ENCODE data around the gene VCL.

Gene VCL

DNA sequence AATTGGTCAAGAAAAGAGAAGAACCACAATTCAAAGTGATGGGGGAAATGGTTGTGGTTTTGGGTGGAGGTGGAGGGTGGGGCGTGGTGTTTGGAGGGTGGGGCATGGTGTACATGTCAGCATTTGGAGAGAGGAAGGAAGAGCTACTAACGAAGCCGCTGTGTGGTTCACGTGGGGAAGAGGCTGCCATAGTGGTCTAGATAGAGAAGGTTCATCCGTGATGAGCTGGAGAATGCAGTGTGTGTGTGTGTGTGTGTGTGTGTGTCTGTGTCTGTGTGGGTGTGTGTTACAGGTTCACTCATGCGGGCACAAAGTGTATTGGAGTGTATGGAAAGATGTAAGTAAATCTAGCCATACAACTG is 6.1 kb upstream of the VCL start:
- TF ChIP-seq, protein P1, sequence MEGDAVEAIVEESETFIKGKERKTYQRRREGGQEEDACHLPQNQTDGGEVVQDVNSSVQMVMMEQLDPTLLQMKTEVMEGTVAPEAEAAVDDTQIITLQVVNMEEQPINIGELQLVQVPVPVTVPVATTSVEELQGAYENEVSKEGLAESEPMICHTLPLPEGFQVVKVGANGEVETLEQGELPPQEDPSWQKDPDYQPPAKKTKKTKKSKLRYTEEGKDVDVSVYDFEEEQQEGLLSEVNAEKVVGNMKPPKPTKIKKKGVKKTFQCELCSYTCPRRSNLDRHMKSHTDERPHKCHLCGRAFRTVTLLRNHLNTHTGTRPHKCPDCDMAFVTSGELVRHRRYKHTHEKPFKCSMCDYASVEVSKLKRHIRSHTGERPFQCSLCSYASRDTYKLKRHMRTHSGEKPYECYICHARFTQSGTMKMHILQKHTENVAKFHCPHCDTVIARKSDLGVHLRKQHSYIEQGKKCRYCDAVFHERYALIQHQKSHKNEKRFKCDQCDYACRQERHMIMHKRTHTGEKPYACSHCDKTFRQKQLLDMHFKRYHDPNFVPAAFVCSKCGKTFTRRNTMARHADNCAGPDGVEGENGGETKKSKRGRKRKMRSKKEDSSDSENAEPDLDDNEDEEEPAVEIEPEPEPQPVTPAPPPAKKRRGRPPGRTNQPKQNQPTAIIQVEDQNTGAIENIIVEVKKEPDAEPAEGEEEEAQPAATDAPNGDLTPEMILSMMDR (IDR thresholded peaks at IDR 0.05; ENCODE audit: low read depth, low read length): no peak
- H3K36me3 ChIP-seq: no peaks in the 10 kb centered on the region
- H3K4me3 ChIP-seq (ENCODE audit: low read depth, low read length): no peak overlapping the region
- H3K9me3 ChIP-seq: no peaks in the 10 kb centered on the region
- DNase-seq: no peak
- H3K4me1 ChIP-seq: no peaks in the 10 kb centered on the region
- no peaks in the 10 kb centered on the region for H3K27me3 ChIP-seq

DNA sequence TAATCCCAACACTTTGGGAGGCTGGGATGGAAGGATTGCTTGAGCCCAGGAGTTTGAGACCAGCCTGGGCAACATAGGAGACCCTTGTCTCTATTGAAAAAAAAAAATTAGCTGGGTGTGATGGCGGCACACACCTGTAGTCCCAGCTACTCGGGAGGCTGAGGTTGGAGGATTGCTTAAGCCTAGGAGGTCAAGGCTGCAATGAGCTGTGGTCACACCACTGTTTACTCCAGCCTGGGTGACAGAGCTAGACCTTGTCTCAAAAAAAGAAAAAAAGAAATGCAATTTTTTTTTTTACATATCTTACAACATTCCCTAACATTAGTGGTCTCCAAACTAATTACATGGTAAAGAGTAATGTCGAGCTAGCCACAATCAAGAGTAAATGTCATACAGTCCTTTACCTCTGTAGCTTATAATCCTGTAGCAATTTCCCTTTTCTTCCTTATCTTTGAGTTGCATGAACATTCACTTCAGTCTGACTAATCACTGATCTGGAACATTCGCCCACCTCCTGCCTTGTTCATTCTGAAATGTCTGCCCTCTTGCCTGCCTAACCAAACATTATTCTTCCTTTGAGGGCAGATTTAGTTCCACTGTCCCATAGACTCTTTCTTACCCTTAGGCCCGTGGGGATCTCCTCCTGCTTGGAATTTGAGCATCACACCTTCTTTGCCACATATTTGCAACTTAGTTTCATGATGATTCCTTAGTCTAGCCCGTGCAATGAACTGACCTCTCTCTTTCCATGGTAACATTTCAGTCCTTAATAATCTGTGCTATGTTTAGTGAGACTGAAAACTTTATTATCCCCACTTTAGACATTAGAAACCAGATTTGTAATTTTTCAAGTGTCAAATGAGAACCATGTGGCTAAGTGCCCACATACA is 4.8 kb upstream of the VCL start:
- H3K27me3 ChIP-seq: no peaks in the 10 kb centered on the region
- H3K4me3 ChIP-seq (ENCODE audit: low read depth, low read length): no peak overlapping the region
- TF ChIP-seq, protein P1 (IDR thresholded peaks at IDR 0.05; ENCODE audit: low read depth, low read length): no peak
- H3K9me3 ChIP-seq: no peaks in the 10 kb centered on the region
- H3K36me3 ChIP-seq: no peaks in the 10 kb centered on the region
- DNase-seq: no peak
- no peaks in the 10 kb centered on the region for H3K4me1 ChIP-seq

DNA sequence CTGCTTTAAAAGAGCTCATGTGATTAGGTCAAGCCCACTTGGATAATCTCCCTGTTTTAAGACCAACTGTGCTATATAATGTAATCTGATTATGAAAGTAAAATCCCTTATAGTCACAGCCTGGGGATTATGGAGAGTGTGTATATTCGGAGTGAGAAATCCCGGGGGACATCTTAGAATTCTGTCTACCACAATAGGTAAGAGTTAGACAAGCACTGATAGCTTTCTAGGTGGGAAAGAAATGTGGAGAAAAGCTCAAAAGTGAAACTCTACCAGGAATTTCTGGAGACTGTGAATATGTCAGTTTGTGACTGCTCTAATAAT is 2.9 kb upstream of the VCL start:
- TF ChIP-seq, protein P1 (IDR thresholded peaks at IDR 0.05; ENCODE audit: low read depth, low read length): no peak
- Histone ChIP-seq H3K27me3 (no peaks in the 10 kb centered on the region), H3K36me3 (no peaks in the 10 kb centered on the region), H3K4me1 (no peaks in the 10 kb centered on the region), H3K4me3 (ENCODE audit: low read depth, low read length) (no peak overlapping the region), H3K9me3 (no peaks in the 10 kb centered on the region)
- no peak for DNase-seq

DNA sequence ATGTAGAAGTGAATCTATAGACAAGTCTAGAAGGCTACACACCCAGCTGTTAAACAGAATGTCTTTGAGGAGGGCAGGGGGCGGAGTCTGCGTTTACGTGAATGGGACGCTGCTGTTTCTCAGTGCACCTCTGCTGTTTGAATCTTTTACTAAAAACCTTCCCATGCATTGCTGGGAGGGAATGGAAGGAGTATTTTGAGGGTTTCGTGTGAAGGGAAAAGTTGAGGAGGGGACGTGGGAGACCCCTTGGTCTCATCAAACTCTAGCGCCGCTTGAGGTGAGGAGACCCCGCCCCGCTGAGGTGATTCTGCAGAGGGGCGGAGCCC is 492 bp upstream of the VCL start:
- Histone ChIP-seq H3K4me3 (ENCODE audit: low read depth, low read length) (peak overlapping the region; percentile 91), H3K9me3 (no peaks in the 10 kb centered on the region), H3K4me1 (no peaks in the 10 kb centered on the region), H3K27me3 (no peaks in the 10 kb centered on the region), H3K36me3 (no peaks in the 10 kb centered on the region)
- DNase-seq: no peak
- TF ChIP-seq, protein P1 (IDR thresholded peaks at IDR 0.05; ENCODE audit: low read depth, low read length): no peak

DNA sequence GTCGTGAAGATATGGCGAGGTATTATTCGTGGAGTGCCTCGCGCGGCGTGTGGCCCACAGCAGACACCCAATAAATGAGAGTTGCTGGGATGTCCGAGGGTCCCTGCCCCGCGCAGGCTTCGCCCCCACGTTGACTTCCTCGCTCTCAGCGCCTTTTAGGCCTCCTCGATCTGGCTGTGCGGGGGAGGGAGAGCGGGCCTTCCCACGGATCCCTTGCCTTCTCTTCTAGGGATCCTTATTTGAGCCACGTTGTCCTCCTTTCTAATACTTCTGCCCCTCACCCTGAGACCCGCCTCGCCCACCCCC is 660 bp downstream of the VCL start:
- Histone ChIP-seq H3K36me3 (no peaks in the 10 kb centered on the region), H3K27me3 (no peaks in the 10 kb centered on the region), H3K4me1 (no peaks in the 10 kb centered on the region), H3K9me3 (no peaks in the 10 kb centered on the region), H3K4me3 (ENCODE audit: low read depth, low read length) (peak overlapping the region; percentile 93)
- DNase-seq: peak; percentile 9
- TF ChIP-seq, protein P1 (IDR thresholded peaks at IDR 0.05; ENCODE audit: low read depth, low read length): no peak

DNA sequence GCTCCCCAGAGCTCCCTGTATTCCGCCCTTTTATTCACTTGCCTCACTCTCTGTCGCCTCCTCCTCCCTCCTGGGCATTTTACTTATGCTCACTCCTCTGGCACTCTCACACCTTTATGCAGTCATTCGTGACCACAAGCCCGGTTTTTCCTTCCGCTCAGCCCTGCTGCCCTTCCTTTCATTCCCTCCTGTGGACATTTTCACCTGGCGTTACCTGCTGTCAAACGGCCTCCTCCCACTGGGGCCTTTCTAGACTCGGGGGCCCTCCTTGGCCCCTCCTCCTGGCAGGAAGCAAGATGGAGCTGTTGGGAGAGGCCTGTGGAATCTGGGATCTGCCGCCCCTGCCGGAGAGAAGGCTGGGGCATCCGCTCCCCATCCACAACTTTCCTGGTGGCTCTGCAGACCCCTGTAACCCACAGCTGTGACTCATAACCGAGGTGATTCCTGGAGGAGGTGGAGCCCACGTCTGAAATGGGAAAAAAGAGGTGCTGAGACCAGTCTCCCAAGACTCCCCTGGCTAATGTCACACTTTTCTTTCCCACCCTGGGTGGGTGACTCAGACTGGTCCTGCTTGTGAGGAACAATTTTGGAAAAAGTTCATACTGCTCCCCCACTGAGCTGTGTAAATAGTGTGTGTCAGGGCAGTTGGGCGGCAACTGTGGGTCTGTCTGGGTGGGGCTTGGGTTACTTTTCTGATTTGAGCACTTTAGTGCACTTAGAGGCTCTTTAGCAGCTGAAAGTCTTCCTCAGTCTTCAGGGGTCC is 1.2 kb downstream of the VCL start:
- TF ChIP-seq, protein P1 (IDR thresholded peaks at IDR 0.05; ENCODE audit: low read depth, low read length): peak; percentile 47
- no peaks in the 10 kb centered on the region for H3K27me3 ChIP-seq
- no peaks in the 10 kb centered on the region for H3K4me1 ChIP-seq
- DNase-seq: peak; percentile 58
- H3K9me3 ChIP-seq: no peaks in the 10 kb centered on the region
- H3K4me3 ChIP-seq (ENCODE audit: low read depth, low read length): peak overlapping the region; percentile 93
- no peaks in the 10 kb centered on the region for H3K36me3 ChIP-seq

Measured in BE2C (cell line).